ENCODE measurements around the gene YJU2. TPM values are rescaled to one million over a fixed set of nuclear protein-coding genes. Genes with fewer than 3 reads are reported as not detected.

The YJU2 gene
- total RNA-seq, 1 experiment from 2014 or later = 28.1 TPM

- TF ChIP-seq, protein P1, sequence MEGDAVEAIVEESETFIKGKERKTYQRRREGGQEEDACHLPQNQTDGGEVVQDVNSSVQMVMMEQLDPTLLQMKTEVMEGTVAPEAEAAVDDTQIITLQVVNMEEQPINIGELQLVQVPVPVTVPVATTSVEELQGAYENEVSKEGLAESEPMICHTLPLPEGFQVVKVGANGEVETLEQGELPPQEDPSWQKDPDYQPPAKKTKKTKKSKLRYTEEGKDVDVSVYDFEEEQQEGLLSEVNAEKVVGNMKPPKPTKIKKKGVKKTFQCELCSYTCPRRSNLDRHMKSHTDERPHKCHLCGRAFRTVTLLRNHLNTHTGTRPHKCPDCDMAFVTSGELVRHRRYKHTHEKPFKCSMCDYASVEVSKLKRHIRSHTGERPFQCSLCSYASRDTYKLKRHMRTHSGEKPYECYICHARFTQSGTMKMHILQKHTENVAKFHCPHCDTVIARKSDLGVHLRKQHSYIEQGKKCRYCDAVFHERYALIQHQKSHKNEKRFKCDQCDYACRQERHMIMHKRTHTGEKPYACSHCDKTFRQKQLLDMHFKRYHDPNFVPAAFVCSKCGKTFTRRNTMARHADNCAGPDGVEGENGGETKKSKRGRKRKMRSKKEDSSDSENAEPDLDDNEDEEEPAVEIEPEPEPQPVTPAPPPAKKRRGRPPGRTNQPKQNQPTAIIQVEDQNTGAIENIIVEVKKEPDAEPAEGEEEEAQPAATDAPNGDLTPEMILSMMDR (IDR thresholded peaks at IDR 0.05; ENCODE audit: unreplicated experiment) = no peak
- Mint-ChIP-seq H3K36me3 (ENCODE audit: insufficient read depth, unreplicated experiment) (no peaks in the 10 kb centered on the region), H3K4me1 (ENCODE audit: insufficient read depth, unreplicated experiment) (no peaks in the 10 kb centered on the region), H3K27ac (ENCODE audit: low read depth, unreplicated experiment) (no peak overlapping the region), H3K9me3 (ENCODE audit: unreplicated experiment) (no peaks in the 10 kb centered on the region), H3K27me3 (ENCODE audit: insufficient read depth, unreplicated experiment) (peaks cover 5% of the 10 kb centered on the region), H3K4me3 (ENCODE audit: unreplicated experiment) (no peak overlapping the region)
- POLR2A ChIA-PET = interaction anchor here (0.6 to 0.7 kb wide), 2 partner anchors 27 to 47 kb away, joined by 3 read pairs; partner anchors contain the start of gene STAP2
- intact Hi-C loops (cut with micrococcal nuclease) = no loop called here
- CTCF ChIA-PET = no interaction called here
- no TSS peak for BruUV-seq (replicated peaks)
- DNase-seq (ENCODE audit: unreplicated experiment) = no peak
Measured at GRCh38 chr19:4291184-4291732, 44.4 kb downstream of the YJU2 start.

- intact Hi-C loops (cut with micrococcal nuclease) = no loop called here
- CTCF ChIA-PET = no interaction called here
- POLR2A ChIA-PET = no interaction called here
Measured at GRCh38 chr19:4292515-4292914, 45.6 kb downstream of the YJU2 start.

DNA sequence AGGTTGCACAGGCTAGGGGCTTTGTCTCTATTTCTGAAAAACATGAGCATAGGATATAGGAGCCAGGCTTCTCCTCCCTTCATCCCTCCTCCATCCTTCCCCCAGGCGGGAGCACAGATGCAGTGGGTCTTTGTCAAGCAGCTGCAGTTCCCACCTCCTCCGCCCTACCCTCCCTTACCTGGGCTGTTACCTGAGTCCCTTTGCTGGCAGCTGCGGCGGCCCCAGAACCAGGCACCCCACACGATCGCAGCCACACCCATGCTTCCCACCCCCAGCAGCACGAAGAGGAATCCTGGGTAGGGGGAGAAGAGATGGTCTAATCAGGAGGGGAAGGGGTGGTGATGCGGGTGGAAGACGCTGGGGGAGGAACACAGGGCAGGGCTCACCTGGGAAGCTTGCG lies 47.5 kb downstream of the YJU2 start:
- H3K4me3 Mint-ChIP-seq (ENCODE audit: unreplicated experiment) = no peak overlapping the region
- intact Hi-C loops (cut with micrococcal nuclease) = no loop called here
- no peak for DNase-seq (ENCODE audit: unreplicated experiment)
- TF ChIP-seq, protein P1 (IDR thresholded peaks at IDR 0.05; ENCODE audit: unreplicated experiment) = no peak
- POLR2A ChIA-PET = no interaction called here
- H3K27ac Mint-ChIP-seq (ENCODE audit: low read depth, unreplicated experiment) = no peak overlapping the region
- no TSS peak for BruUV-seq (replicated peaks)
- no peaks in the 10 kb centered on the region for H3K4me1 Mint-ChIP-seq (ENCODE audit: insufficient read depth, unreplicated experiment)
- H3K9me3 Mint-ChIP-seq (ENCODE audit: unreplicated experiment) = no peaks in the 10 kb centered on the region
- no peaks in the 10 kb centered on the region for H3K27me3 Mint-ChIP-seq (ENCODE audit: insufficient read depth, unreplicated experiment)
- CTCF ChIA-PET = no interaction called here
- H3K36me3 Mint-ChIP-seq (ENCODE audit: insufficient read depth, unreplicated experiment) = no peaks in the 10 kb centered on the region

More at GRCh38 chr19:4292515-4292914, 45.6 kb downstream of the YJU2 start:
- DNase-seq (ENCODE audit: unreplicated experiment) = no peak
- Mint-ChIP-seq H3K4me1 (ENCODE audit: insufficient read depth, unreplicated experiment) (no peaks in the 10 kb centered on the region), H3K4me3 (ENCODE audit: unreplicated experiment) (no peak overlapping the region), H3K27ac (ENCODE audit: low read depth, unreplicated experiment) (no peak overlapping the region), H3K36me3 (ENCODE audit: insufficient read depth, unreplicated experiment) (no peaks in the 10 kb centered on the region), H3K27me3 (ENCODE audit: insufficient read depth, unreplicated experiment) (no peaks in the 10 kb centered on the region), H3K9me3 (ENCODE audit: unreplicated experiment) (no peaks in the 10 kb centered on the region)
- BruUV-seq (replicated peaks) = no TSS peak
- TF ChIP-seq, protein P1 (IDR thresholded peaks at IDR 0.05; ENCODE audit: unreplicated experiment) = no peak

DNA sequence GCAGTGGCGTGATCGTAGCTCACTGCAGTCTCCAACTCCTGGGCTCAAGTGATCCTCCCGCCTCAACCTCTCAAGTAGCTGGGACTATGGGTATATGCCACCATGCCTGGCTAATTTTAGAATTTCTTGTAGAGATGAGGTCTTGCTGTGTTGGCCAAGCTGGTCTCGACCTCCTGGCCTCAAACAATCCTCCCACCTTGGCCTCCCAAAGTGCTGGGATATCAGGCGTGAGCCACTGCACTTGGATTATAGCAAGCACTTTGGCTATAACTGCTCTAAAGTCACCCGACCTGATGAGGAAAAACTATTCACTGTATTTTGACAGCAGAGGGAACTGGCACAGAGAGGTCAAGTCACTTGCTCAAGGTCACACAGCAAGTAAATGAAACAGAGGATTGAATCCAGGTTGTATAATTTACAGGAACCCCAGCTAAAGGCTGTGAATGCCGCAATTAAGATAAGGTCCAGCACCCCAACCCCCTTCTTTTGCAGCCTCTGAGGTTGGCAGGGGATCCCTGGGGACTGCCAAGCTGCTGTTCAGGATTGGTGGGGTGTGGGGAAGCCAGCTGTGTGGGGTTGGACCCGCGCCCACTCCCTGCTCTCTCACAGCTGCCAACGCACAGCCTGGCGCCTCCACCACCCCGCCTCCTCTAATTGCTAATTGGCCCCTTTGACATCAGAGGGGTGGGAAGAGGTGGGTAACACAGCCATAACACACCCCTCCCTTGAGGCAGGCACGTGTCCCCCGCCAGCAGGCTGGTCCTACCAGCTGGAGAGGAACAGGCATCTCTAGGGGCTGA lies 49.3 kb downstream of the YJU2 start:
- Mint-ChIP-seq H3K27ac (ENCODE audit: low read depth, unreplicated experiment) (no peak overlapping the region), H3K9me3 (ENCODE audit: unreplicated experiment) (no peaks in the 10 kb centered on the region), H3K36me3 (ENCODE audit: insufficient read depth, unreplicated experiment) (no peaks in the 10 kb centered on the region), H3K27me3 (ENCODE audit: insufficient read depth, unreplicated experiment) (no peaks in the 10 kb centered on the region), H3K4me1 (ENCODE audit: insufficient read depth, unreplicated experiment) (no peaks in the 10 kb centered on the region), H3K4me3 (ENCODE audit: unreplicated experiment) (no peak overlapping the region)
- BruUV-seq (replicated peaks) = no TSS peak
- ChIA-PET CTCF (interaction anchor here (1.0 to 1.5 kb wide), 2 partner anchors 57 to 229 kb away, joined by 3 to 5 read pairs; no protein-coding TSS in a partner anchor), POLR2A (interaction anchor here (0.6 to 1.2 kb wide), 2 partner anchors 42 to 143 kb away, joined by 3 read pairs; no protein-coding TSS in a partner anchor)
- intact Hi-C loops (cut with micrococcal nuclease) = no loop called here
- DNase-seq (ENCODE audit: unreplicated experiment) = peak; percentile 14
- TF ChIP-seq, protein P1 (IDR thresholded peaks at IDR 0.05; ENCODE audit: unreplicated experiment) = no peak
